GM03348 (cell line): ENCODE measurements around the gene NUDT13.
"Not testable (repeated sequence)": the region's sequence is repeated elsewhere in the genome, so short reads cannot be mapped to it uniquely, and the experiment has no call there.

Experiments used
- DNase-seq: peaks from one replicate; pipeline ENCODE4 v3.0.0; 2012; ENCODE audit warnings: low spot score

Gene NUDT13

GRCh38 chr10:73099141-73099540 lies 11.1 kb upstream of the NUDT13 start:
- DNase-seq = peak; percentile 23

- no peak for DNase-seq
Measured at GRCh38 chr10:73106301-73106700, 4.0 kb upstream of the NUDT13 start.

DNA sequence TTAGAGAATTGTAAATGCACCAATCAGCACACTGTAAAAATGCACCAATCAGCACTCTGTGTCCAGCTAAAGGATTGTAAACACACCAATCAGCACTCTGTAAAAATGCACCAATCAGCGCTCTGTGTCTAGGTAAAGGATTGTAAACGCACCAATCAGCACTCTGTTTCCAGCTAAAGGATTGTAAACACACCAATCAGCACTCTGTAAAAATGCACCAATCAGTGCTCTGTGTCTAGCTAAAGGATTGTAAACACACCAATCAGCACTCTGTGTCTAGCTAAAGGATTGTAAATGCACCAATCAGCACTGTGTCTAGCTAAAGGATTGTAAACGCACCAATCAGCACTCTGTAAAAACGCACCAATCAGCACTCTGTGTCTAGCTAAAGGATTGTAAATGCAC lies 1.0 kb upstream of the NUDT13 start:
- DNase-seq = not testable (repeated sequence)

GRCh38 chr10:73112032-73112431 lies 1.8 kb downstream of the NUDT13 start:
- not testable (repeated sequence) for DNase-seq

DNA sequence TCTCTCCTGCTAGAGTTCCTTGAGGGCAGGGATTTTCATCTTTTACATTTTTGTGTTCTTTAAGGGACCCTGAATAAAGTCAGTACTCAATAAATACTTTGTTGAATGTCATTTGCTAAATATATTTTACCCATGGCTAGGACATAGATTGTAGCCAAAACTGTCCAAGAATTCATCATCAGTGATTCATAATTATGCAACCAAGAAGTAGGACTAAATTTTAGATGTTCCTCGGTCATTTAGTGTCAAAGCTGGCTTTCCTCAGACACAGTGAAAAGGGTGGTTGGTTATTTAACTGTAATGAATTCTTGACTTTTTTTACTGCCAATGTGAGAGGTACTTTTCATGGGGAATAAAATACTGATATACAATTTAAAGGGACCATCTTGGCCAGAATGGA lies 3.3 kb downstream of the NUDT13 start:
- peak; percentile 48 for DNase-seq

DNA sequence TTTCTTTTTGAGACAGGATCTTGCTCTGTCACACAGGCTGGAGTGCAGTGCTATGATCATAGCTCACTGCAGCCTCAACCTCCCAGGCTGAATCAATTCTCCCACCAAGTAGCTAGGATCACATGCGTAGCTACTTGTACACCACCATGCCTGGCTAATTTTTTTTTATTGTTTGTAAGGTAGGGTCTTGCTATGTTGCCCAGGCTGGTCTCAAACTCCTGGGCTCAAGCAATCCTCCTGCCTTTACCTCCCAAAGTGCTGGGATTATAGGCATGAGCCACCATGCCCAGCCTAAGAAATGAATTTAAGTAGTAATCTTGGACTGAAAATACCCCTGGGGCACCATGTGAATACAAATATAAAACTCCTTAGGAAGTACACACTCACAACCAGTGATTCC lies 5.8 kb downstream of the NUDT13 start:
- no peak for DNase-seq

DNA sequence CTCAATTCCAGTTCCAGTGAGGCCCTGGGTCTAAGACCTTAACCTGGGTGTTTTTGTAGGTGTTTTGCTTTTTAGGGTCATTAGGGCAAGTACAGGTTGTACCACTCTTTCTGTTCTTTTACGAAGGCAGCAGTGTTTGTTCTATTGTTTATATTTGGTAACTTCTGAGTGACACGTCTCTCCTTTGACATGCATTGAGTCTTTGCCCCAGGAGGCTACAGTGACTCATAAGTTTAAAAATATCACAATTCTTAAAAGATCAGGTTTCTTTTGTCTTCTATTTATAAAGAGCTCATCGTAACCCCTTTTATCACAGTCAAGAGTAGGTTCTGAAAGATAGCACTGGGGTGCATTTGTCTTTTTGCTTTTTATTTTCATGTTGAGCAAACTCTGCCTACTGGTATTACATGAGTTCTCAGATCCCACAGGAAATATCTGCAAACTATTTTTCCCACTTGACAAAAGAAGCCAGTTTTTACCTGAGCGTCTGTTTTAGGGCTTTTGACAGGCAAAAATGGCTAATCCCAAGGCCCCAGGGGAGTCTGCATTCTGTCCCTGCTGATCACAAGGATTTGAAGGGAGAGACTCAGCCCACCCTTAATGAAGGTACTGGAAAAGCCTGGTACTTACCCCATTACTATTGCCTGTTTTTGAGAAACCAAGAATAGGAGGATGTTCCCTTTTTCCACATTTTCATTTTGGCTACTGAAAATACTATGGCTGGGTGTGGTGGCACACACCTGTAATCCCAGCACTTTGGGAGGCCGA lies 7.9 kb downstream of the NUDT13 start:
- DNase-seq = peak; percentile 38

DNA sequence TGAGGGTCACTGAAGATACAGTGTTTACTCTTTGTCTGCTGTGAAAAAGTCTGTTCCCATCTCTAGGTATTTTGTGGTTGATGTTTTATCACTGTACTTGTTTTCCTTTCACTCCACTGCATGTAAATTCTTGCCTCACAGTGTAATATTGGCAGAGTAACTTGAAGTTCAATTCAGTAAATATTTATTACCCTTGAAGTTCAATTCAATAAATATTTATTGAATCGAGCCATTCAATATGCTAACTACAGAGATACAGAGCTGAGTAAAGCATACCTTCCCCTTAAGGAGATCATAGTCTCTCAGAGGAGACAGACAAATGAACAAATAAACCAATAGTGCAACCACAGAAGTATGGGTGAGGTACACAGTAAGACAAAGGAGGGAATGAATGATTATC lies 9.2 kb downstream of the NUDT13 start:
- no peak for DNase-seq

DNA sequence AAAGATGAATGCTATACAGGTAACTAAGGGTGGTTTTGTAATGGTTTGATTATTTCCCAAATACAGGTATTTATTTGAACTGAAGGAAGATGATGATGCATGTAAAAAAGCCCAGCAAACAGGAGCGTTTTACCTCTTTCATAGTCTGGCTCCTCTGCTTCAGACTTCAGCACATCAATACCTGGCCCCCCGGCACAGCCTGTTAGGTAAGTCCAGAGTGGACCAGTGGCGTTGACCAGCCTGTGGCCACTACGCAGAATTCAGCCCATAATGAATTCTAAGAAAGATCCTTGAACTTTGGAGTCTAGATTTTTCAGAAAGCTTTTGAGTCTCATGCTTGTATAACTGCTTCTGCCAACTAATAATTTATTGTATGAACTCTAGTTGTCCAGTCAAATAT lies 9.7 kb downstream of the NUDT13 start:
- DNase-seq = no peak

GRCh38 chr10:73126343-73126742 lies 16.1 kb downstream of the NUDT13 start:
- DNase-seq = no peak

GRCh38 chr10:73131301-73131700 lies 21.0 kb downstream of the NUDT13 start:
- no peak for DNase-seq

GRCh38 chr10:73131913-73132686 lies 21.8 kb downstream of the NUDT13 start:
- DNase-seq = no peak

DNA sequence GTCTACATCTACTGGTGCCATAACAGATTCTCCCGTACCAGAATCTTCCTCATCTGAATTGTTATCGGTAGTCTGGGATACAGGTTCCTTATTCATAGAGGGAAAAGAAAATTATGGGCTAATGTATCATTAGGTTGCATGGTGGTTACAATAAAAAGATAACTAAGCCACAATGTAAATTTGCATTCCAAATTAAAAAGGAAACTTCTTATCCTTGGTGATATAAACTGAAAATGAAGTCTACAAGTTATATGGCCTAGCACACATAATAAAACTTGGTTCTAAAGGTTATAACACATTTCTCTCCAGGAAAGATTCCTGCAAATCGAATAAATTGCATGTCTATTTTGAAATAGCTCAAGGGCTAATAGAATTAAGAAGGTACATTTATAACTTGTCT lies 24.5 kb downstream of the NUDT13 start:
- DNase-seq = no peak

- no peak for DNase-seq
Measured at GRCh38 chr10:73136627-73137026, 26.4 kb downstream of the NUDT13 start.

- no peak for DNase-seq
Measured at GRCh38 chr10:73139251-73139650, 29.0 kb downstream of the NUDT13 start.

DNA sequence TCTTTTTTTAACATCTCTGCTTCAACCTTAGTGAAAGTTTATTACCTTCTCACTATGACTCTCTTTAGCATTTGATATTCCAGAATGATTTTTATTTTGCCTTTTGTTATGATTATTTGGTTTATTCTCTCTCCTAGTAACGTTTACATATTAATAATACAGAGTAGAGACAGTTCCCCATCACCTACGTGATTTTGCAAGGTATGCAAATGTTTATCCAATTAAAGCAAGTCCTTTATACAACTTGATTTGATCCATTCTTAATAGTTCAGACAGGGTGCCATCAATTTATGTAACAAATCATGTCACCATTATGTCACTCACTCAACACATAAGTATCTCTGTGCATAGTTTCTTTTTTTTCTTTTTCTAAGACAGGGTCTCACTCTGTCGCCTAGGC lies 31.3 kb downstream of the NUDT13 start:
- DNase-seq = no peak

- not testable (repeated sequence) for DNase-seq
Measured at GRCh38 chr10:73150633-73151413, 40.6 kb downstream of the NUDT13 start.

DNA sequence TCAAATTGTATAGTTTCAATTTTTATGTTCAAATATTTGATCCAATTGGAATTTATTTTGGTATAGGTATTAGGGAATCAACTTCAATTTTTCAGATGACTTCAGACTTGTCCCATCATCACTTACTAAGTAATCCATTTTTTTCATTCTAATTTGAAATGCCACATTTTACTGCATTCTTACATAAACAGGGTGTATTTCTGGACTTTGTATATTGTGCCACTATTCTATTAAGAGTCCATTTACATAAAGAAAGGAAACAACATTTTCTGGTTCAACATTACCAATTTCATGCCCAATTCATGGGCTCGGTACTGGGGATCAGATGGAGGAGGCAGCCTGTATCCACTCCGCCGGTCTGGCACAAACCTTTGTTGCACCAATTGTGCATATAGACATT lies 41.8 kb downstream of the NUDT13 start:
- no peak for DNase-seq

DNA sequence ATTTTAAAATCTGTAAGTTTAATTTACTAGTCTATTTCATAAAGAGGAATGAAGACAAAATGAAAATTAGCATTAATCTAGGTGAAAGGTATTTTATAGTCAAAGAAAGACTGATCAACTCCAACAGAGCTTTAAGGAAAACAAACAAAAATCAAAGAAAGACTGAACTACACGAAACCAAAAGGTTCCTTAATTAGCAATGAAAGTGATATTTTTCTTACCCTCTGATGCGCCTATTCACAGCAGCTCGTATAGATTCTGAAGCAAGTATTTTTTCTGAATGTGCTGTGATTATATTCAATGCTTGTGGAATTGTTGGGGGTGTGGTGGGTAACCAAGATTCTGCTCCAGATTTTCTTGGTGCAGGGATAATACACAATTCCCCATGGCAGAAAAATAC lies 45.8 kb downstream of the NUDT13 start:
- no peak for DNase-seq

GRCh38 chr10:73159038-73159648 lies 48.9 kb downstream of the NUDT13 start:
- peak; percentile 70 for DNase-seq

GRCh38 chr10:73161079-73161478 lies 50.8 kb downstream of the NUDT13 start:
- DNase-seq = no peak

DNA sequence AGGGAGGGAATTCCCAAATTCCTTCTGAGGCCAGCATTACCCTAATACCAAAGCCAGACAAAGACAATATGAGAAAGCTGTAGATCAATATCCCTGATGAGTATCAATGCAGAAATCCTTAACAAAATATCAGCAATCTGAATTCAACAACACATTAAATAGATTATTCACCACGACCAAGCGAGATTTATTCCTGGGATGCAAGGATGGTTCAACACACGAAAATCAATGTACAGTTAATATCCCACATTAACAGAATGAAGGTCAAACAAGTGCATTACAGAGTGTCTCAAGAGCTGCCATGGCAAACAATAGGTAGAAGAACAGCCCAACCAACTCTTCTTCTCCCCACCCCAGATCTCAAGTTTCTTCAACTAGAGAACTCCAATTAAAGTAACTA lies 51.4 kb downstream of the NUDT13 start:
- DNase-seq = no peak
